Fibroblast of pulmonary artery (primary cell): ENCODE data around the gene C5AR1.

ENCODE experiments used
- DNase-seq: peaks from one replicate; pipeline ENCODE4 v3.0.0-alpha.2; 2010; ENCODE audit warnings: low read depth
- H3K4me3 ChIP-seq: replicated peaks from 2 replicates; pipeline ENCODE4 v1.5.1; 2011; ENCODE audit warnings: low read depth, mild to moderate bottlenecking, control low read depth, low read length, moderate library complexity
- CTCF ChIP-seq: IDR thresholded peaks from 2 replicates; pipeline ENCODE4 v1.5.1; 2011; ENCODE audit warnings: mild to moderate bottlenecking, control low read depth, low read length, inconsistent platforms; ENCODE audit errors: missing control alignments

Gene C5AR1

GRCh38 chr19:47312366-47313006 lies 2.8 kb downstream of the C5AR1 start:
- H3K4me3 ChIP-seq = no peak overlapping the region
- no peak for DNase-seq
- TF ChIP-seq CTCF = no peak

- no peak overlapping the region for H3K4me3 ChIP-seq
- no peak for TF ChIP-seq CTCF
- no peak for DNase-seq
These were observed 4.2 kb downstream of the C5AR1 start for GRCh38 chr19:47313754-47314295.

- TF ChIP-seq CTCF = no peak
- no peak overlapping the region for H3K4me3 ChIP-seq
- peak; percentile 97 for DNase-seq
These were observed 5.6 kb downstream of the C5AR1 start for GRCh38 chr19:47315125-47315821.

- no peak for TF ChIP-seq CTCF
- no peak for DNase-seq
- no peak overlapping the region for H3K4me3 ChIP-seq
These were observed 6.9 kb downstream of the C5AR1 start for GRCh38 chr19:47316513-47316912.

- DNase-seq = no peak
- no peak for TF ChIP-seq CTCF
- H3K4me3 ChIP-seq = no peak overlapping the region
These were observed 10.5 kb downstream of the C5AR1 start for GRCh38 chr19:47319923-47320871.

- H3K4me3 ChIP-seq = no peak overlapping the region
- DNase-seq = no peak
- no peak for TF ChIP-seq CTCF
These were observed 12.0 kb downstream of the C5AR1 start for GRCh38 chr19:47321630-47322029.
